ENCODE data around the gene PROCA1.
"Not testable (repeated sequence)": the region's sequence is repeated elsewhere in the genome, so short reads cannot be mapped to it uniquely, and the experiment has no call there.

PROCA1 gene

DNA sequence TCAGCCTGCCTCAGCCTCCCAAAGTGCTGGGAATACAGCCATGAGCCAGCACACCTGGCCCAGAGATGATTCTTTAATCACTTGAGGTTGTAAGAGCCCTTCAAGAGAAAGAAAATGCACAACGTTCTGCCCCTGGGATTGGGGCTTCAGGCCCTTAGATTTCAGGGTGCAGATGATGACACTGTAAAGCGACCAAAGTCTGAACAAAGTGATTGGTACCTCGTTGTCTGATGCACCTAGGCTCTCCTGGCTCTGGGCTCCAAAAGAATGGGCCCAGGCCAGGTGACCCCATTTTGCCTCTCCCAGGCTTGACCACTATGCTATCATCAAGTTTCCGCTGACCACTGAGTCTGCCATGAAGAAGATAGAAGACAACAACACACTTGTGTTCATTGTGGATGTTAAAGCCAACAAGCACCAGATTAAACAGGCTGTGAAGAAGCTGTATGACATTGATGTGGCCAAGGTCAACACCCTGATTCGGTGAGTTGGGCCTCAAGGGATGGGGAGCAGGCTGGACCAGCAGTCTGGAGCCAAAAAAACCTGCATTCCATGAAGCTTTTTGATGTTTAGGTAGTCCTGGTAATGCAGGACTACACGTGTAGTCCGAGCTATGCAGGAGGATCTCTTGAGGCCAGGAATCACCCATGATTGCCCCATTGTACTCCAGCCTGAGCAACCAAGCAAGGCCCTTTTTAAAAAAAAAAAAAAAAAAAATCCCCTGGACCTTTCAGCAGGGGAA, 10.9 kb upstream of the PROCA1 start:
- Histone ChIP-seq H3K4me1 (ENCODE audit: insufficient read depth, low read length) (peaks cover 58% of the 10 kb centered on the region), H3K36me3 (ENCODE audit: insufficient read depth, low read length) (peaks cover 55% of the 10 kb centered on the region), H3K4me3 (ENCODE audit: low read depth in 1 of 2, low read length in 2 of 2) (peak overlapping the region in 1 of 2 experiments; percentile 7; a peak in 1 of 4 replicates), H3K79me2 (ENCODE audit: insufficient read depth, low read length) (peaks cover 45% of the 10 kb centered on the region), H4K20me1 (ENCODE audit: insufficient read depth, low read length) (peaks cover 53% of the 10 kb centered on the region), H3K9me3 (ENCODE audit: insufficient read depth, low read length, severe bottlenecking) (no peaks in the 10 kb centered on the region), H2AFZ (ENCODE audit: low read depth, low read length) (no peak overlapping the region), H3K27me3 (ENCODE audit: insufficient read depth, low read length, poor library complexity) (no peaks in the 10 kb centered on the region), H3K9ac (ENCODE audit: low read depth, low read length) (peak overlapping the region; percentile 95; the same call in 1 of the 2 replicates), H3K4me2 (ENCODE audit: insufficient read depth, low read length) (peak overlapping the region; percentile 88), H3K27ac (ENCODE audit: low read length) (no peak overlapping the region)
- DNase-seq (no peak), ATAC-seq (ENCODE audit: insufficient read depth, low read depth) (no peak)
- TF ChIP-seq, protein P1, sequence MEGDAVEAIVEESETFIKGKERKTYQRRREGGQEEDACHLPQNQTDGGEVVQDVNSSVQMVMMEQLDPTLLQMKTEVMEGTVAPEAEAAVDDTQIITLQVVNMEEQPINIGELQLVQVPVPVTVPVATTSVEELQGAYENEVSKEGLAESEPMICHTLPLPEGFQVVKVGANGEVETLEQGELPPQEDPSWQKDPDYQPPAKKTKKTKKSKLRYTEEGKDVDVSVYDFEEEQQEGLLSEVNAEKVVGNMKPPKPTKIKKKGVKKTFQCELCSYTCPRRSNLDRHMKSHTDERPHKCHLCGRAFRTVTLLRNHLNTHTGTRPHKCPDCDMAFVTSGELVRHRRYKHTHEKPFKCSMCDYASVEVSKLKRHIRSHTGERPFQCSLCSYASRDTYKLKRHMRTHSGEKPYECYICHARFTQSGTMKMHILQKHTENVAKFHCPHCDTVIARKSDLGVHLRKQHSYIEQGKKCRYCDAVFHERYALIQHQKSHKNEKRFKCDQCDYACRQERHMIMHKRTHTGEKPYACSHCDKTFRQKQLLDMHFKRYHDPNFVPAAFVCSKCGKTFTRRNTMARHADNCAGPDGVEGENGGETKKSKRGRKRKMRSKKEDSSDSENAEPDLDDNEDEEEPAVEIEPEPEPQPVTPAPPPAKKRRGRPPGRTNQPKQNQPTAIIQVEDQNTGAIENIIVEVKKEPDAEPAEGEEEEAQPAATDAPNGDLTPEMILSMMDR (IDR thresholded peaks at IDR 0.05; ENCODE audit: borderline replicate concordance, extremely low read depth, low read length, poor library complexity, severe bottlenecking): no peak
- no peak for TF ChIP-seq EZH2 (IDR thresholded peaks at IDR 0.05; ENCODE audit: borderline replicate concordance, low read depth, low read length, severe bottlenecking)

- H3K79me2 ChIP-seq (ENCODE audit: insufficient read depth, low read length): peaks cover 45% of the 10 kb centered on the region
- peak overlapping the region; percentile 88 for H3K4me2 ChIP-seq (ENCODE audit: insufficient read depth, low read length)
- H2AFZ ChIP-seq (ENCODE audit: low read depth, low read length); H3K27me3 ChIP-seq (ENCODE audit: insufficient read depth, low read length, poor library complexity); DNase-seq; ATAC-seq (ENCODE audit: insufficient read depth, low read depth); H3K9me3 ChIP-seq (ENCODE audit: insufficient read depth, low read length, severe bottlenecking): not testable (repeated sequence)
- peak overlapping the region; percentile 95 for H3K9ac ChIP-seq (ENCODE audit: low read depth, low read length)
- peak overlapping the region; percentile 91 to 92; a peak in 3 of 4 replicates for H3K4me3 ChIP-seq (ENCODE audit: low read depth in 1 of 2, low read length in 2 of 2)
- peaks cover 53% of the 10 kb centered on the region for H4K20me1 ChIP-seq (ENCODE audit: insufficient read depth, low read length)
- peak overlapping the region; percentile 96 for H3K27ac ChIP-seq (ENCODE audit: low read length)
- peaks cover 55% of the 10 kb centered on the region for H3K36me3 ChIP-seq (ENCODE audit: insufficient read depth, low read length)
- H3K4me1 ChIP-seq (ENCODE audit: insufficient read depth, low read length): peaks cover 47% of the 10 kb centered on the region
Observed at GRCh38 chr17:28720997-28721329, 9.3 kb upstream of the PROCA1 start.

- Histone ChIP-seq H4K20me1 (ENCODE audit: insufficient read depth, low read length) (peaks cover 49% of the 10 kb centered on the region), H3K27me3 (ENCODE audit: insufficient read depth, low read length, poor library complexity) (no peaks in the 10 kb centered on the region), H3K27ac (ENCODE audit: low read length) (peak overlapping the region; percentile 96), H3K79me2 (ENCODE audit: insufficient read depth, low read length) (peaks cover 45% of the 10 kb centered on the region), H3K9me3 (ENCODE audit: insufficient read depth, low read length, severe bottlenecking) (no peaks in the 10 kb centered on the region), H3K4me2 (ENCODE audit: insufficient read depth, low read length) (peak overlapping the region; percentile 88), H3K36me3 (ENCODE audit: insufficient read depth, low read length) (peaks cover 54% of the 10 kb centered on the region), H3K9ac (ENCODE audit: low read depth, low read length) (peak overlapping the region; percentile 95), H2AFZ (ENCODE audit: low read depth, low read length) (peak overlapping the region; percentile 82), H3K4me3 (ENCODE audit: low read depth in 1 of 2, low read length in 2 of 2) (peak overlapping the region; percentile 91 to 92), H3K4me1 (ENCODE audit: insufficient read depth, low read length) (peaks cover 41% of the 10 kb centered on the region)
- TF ChIP-seq EZH2 (IDR thresholded peaks at IDR 0.05; ENCODE audit: borderline replicate concordance, low read depth, low read length, severe bottlenecking): no peak
- TF ChIP-seq, protein P1 (IDR thresholded peaks at IDR 0.05; ENCODE audit: borderline replicate concordance, extremely low read depth, low read length, poor library complexity, severe bottlenecking): peak; percentile 31
- DNase-seq (peak; percentile 60), ATAC-seq (ENCODE audit: insufficient read depth, low read depth) (peak; percentile 9; the same call in 1 of the 3 replicates)
Observed at GRCh38 chr17:28720247-28720996, 8.7 kb upstream of the PROCA1 start.

- no peaks in the 10 kb centered on the region for H3K27me3 ChIP-seq (ENCODE audit: insufficient read depth, low read length, poor library complexity)
- peaks cover 41% of the 10 kb centered on the region for H3K36me3 ChIP-seq (ENCODE audit: insufficient read depth, low read length)
- peak overlapping the region; percentile 71 for H3K4me2 ChIP-seq (ENCODE audit: insufficient read depth, low read length)
- TF ChIP-seq, protein P1 (IDR thresholded peaks at IDR 0.05; ENCODE audit: borderline replicate concordance, extremely low read depth, low read length, poor library complexity, severe bottlenecking): no peak
- no peak for TF ChIP-seq EZH2 (IDR thresholded peaks at IDR 0.05; ENCODE audit: borderline replicate concordance, low read depth, low read length, severe bottlenecking)
- H3K9me3 ChIP-seq (ENCODE audit: insufficient read depth, low read length, severe bottlenecking): no peaks in the 10 kb centered on the region
- H4K20me1 ChIP-seq (ENCODE audit: insufficient read depth, low read length): peaks cover 38% of the 10 kb centered on the region
- H2AFZ ChIP-seq (ENCODE audit: low read depth, low read length): peak overlapping the region; percentile 72
- ATAC-seq (ENCODE audit: insufficient read depth, low read depth) (no peak), DNase-seq (no peak)
- peaks cover 40% of the 10 kb centered on the region for H3K4me1 ChIP-seq (ENCODE audit: insufficient read depth, low read length)
- H3K27ac ChIP-seq (ENCODE audit: low read length): peak overlapping the region; percentile 96
- H3K9ac ChIP-seq (ENCODE audit: low read depth, low read length): peak overlapping the region; percentile 95
- H3K4me3 ChIP-seq (ENCODE audit: low read depth in 1 of 2, low read length in 2 of 2): peak overlapping the region; percentile 33 to 91; a peak in 3 of 4 replicates
- peaks cover 45% of the 10 kb centered on the region for H3K79me2 ChIP-seq (ENCODE audit: insufficient read depth, low read length)
Observed at GRCh38 chr17:28719021-28719433, 7.3 kb upstream of the PROCA1 start.
